Duodenal mucosa (tissue), 2 donors: ENCODE measurements around the gene TECR.
"Not testable (repeated sequence)": the region's sequence is repeated elsewhere in the genome, so short reads cannot be mapped to it uniquely, and the experiment has no call there.

Source experiments
- H3K27ac ChIP-seq: one replicate; pipeline ENCODE4 v1.7.0; 2013; ENCODE audit warnings: low read depth, low read length
- H3K27me3 ChIP-seq, 2 donors: one replicate each; pipeline ENCODE4 v1.7.0; 2013; ENCODE audit warnings: low read length in 2 of 2, control low read depth in 1 of 2; ENCODE audit not compliant: insufficient read depth in 2 of 2, control insufficient read depth in 1 of 2
- H3K36me3 ChIP-seq, 2 donors: one replicate each; pipeline ENCODE4 v1.7.0; 2013; ENCODE audit warnings: low read length in 2 of 2, control low read depth in 1 of 2; ENCODE audit not compliant: insufficient read depth in 2 of 2, control insufficient read depth in 1 of 2
- H3K4me1 ChIP-seq, 2 donors: one replicate each; pipeline ENCODE4 v1.7.0; 2013; ENCODE audit warnings: low read length in 2 of 2, control low read depth in 1 of 2; ENCODE audit not compliant: insufficient read depth in 2 of 2, control insufficient read depth in 1 of 2
- H3K4me3 ChIP-seq, 2 donors: one replicate each; pipeline ENCODE4 v1.7.0; 2013; ENCODE audit warnings: low read length in 2 of 2, low read depth in 1 of 2
- H3K9ac ChIP-seq, 2 donors: one replicate each; pipeline ENCODE4 v1.7.0; 2013; ENCODE audit warnings: low read length in 2 of 2, low read depth in 1 of 2
- H3K9me3 ChIP-seq, 2 donors: one replicate each; pipeline ENCODE4 v1.7.0; 2013; ENCODE audit warnings: low read length in 2 of 2, control low read depth in 1 of 2; ENCODE audit not compliant: control insufficient read depth in 1 of 2

Gene TECR

GRCh38 chr19:14613399-14614098, 84.2 kb downstream of the TECR start:
- not testable (repeated sequence) for H3K9ac ChIP-seq, H3K4me3 ChIP-seq, H3K4me1 ChIP-seq, H3K36me3 ChIP-seq, H3K27ac ChIP-seq, H3K9me3 ChIP-seq, H3K27me3 ChIP-seq

GRCh38 chr19:14614099-14614412, 84.7 kb downstream of the TECR start:
- no peak overlapping the region for H3K4me3 ChIP-seq
- no peaks in the 10 kb centered on the region for H3K4me1 ChIP-seq

More at GRCh38 chr19:14614099-14614412, 84.7 kb downstream of the TECR start:
- H3K36me3 ChIP-seq, result no peaks in the 10 kb centered on the region
- H3K9ac ChIP-seq, result no peak overlapping the region
- peaks cover 0 to 3% of the 10 kb centered on the region in 2 donors for H3K9me3 ChIP-seq
- no peak overlapping the region for H3K27ac ChIP-seq
- H3K27me3 ChIP-seq, result no peaks in the 10 kb centered on the region
